ENCODE results near the gene FARSA.

DNA sequence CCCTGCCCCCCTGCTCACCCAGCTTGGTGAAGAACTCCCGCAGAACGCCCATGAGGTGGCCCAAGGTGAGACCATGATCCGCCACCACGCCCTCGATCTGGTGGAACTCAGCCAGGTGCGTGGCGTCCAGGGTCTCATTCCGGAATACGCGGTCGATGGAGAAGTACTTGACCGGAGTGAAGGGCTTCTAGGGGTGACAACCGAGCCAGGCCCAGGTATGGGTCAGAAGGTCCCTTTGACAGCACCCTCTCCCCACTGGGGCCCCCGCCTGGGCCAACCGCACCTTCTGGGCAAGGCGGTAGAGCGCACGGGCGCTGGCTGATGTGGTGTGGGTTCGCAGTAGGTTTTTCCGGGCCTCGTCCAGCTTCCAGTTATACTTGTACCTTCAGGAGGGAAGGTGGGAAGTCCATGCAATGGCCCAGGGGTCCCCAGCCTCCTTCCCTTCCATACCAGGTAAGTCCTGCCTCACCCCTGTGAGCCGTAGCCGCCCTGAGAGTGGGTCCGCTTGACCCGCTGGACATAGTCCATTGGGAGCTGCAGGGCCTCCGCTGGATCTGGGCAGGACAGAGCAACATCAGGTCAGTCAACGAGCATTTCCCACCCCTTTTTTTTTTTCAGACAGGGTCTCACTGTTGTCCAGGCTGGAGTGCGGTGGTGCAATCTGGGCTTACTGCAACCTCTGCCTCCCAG, 8.7 kb downstream of the FARSA start:
- TF ChIP-seq POLR2A (IDR thresholded peaks at IDR 0.05): no peak
- TF ChIP-seq, protein P1, sequence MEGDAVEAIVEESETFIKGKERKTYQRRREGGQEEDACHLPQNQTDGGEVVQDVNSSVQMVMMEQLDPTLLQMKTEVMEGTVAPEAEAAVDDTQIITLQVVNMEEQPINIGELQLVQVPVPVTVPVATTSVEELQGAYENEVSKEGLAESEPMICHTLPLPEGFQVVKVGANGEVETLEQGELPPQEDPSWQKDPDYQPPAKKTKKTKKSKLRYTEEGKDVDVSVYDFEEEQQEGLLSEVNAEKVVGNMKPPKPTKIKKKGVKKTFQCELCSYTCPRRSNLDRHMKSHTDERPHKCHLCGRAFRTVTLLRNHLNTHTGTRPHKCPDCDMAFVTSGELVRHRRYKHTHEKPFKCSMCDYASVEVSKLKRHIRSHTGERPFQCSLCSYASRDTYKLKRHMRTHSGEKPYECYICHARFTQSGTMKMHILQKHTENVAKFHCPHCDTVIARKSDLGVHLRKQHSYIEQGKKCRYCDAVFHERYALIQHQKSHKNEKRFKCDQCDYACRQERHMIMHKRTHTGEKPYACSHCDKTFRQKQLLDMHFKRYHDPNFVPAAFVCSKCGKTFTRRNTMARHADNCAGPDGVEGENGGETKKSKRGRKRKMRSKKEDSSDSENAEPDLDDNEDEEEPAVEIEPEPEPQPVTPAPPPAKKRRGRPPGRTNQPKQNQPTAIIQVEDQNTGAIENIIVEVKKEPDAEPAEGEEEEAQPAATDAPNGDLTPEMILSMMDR (IDR thresholded peaks at IDR 0.05): no peak
